ENCODE results near the gene SOX6. TPM values are rescaled to one million over a fixed set of nuclear protein-coding genes. Genes with fewer than 3 reads are reported as not detected.
"Not testable (repeated sequence)": the region's sequence is repeated elsewhere in the genome, so short reads cannot be mapped to it uniquely, and the experiment has no call there.

Gene SOX6
- total RNA-seq, 1 experiment from 2014 or later: 0.21 TPM

GRCh38 chr11:16148301-16148931 is 207.9 kb downstream of the SOX6 start:
- no peak for TF ChIP-seq SIN3A (IDR thresholded peaks at IDR 0.05; ENCODE audit: borderline replicate concordance, insufficient read depth, low read depth, low read length)
- TF ChIP-seq REST (IDR thresholded peaks at IDR 0.05; ENCODE audit: insufficient read depth in 1 of 2, low read depth in 2 of 2, low read length in 1 of 2): no peak
- TF ChIP-seq CTCF (IDR thresholded peaks at IDR 0.05): no peak
- no peak for TF ChIP-seq TCF7L2 (IDR thresholded peaks at IDR 0.05; ENCODE audit: low read depth, low read length)
- no peak for TF ChIP-seq POLR2AphosphoS5 (IDR thresholded peaks at IDR 0.05; ENCODE audit: low read depth, low read length)
- POLR2A ChIA-PET: no interaction called here
- in situ Hi-C loops (cut with HindIII; ENCODE audit: low pct_unique_long_range_greater_than_20kb, low sequenced_read_pairs): no loop called here
- Histone ChIP-seq H3K36me3 (ENCODE audit: control insufficient read depth, insufficient read depth, low read length) (no peaks in the 10 kb centered on the region), H3K27me3 (ENCODE audit: control insufficient read depth, insufficient read depth, low read length) (no peaks in the 10 kb centered on the region), H3K9me3 (ENCODE audit: control insufficient read depth, insufficient read depth, low read depth, low read length) (no peaks in the 10 kb centered on the region), H3K4me3 (ENCODE audit: low read depth in 2 of 2, low read length in 2 of 2) (no peak overlapping the region), H3K27ac (ENCODE audit: low read length) (no peak overlapping the region), H3K4me1 (ENCODE audit: control insufficient read depth, insufficient read depth, low read length) (no peaks in the 10 kb centered on the region)
- CTCF ChIA-PET: no interaction called here
- intact Hi-C loops (cut with micrococcal nuclease; ENCODE audit: unreplicated experiment): no loop called here
- DNase-seq (ENCODE audit: low read depth, low spot score) (no peak), ATAC-seq (no peak)
- no TSS peak for BruUV-seq (replicated peaks)

GRCh38 chr11:16146980-16147379 is 209.4 kb downstream of the SOX6 start:
- H3K4me3 ChIP-seq (ENCODE audit: low read depth in 2 of 2, low read length in 2 of 2); H3K4me1 ChIP-seq (ENCODE audit: control insufficient read depth, insufficient read depth, low read length); intact Hi-C loops (cut with micrococcal nuclease; ENCODE audit: unreplicated experiment); H3K9me3 ChIP-seq (ENCODE audit: control insufficient read depth, insufficient read depth, low read depth, low read length); H3K36me3 ChIP-seq (ENCODE audit: control insufficient read depth, insufficient read depth, low read length); H3K27me3 ChIP-seq (ENCODE audit: control insufficient read depth, insufficient read depth, low read length); in situ Hi-C loops (cut with HindIII; ENCODE audit: low pct_unique_long_range_greater_than_20kb, low sequenced_read_pairs); DNase-seq (ENCODE audit: low read depth, low spot score); POLR2A ChIA-PET; CTCF ChIA-PET; BruUV-seq (replicated peaks); ATAC-seq; H3K27ac ChIP-seq (ENCODE audit: low read length): not testable (repeated sequence)

- DNase-seq (ENCODE audit: low read depth, low spot score); H3K27me3 ChIP-seq (ENCODE audit: control insufficient read depth, insufficient read depth, low read length); H3K27ac ChIP-seq (ENCODE audit: low read length); POLR2A ChIA-PET; H3K36me3 ChIP-seq (ENCODE audit: control insufficient read depth, insufficient read depth, low read length); H3K4me3 ChIP-seq (ENCODE audit: low read depth in 2 of 2, low read length in 2 of 2); CTCF ChIA-PET; H3K4me1 ChIP-seq (ENCODE audit: control insufficient read depth, insufficient read depth, low read length); BruUV-seq (replicated peaks); H3K9me3 ChIP-seq (ENCODE audit: control insufficient read depth, insufficient read depth, low read depth, low read length); in situ Hi-C loops (cut with HindIII; ENCODE audit: low pct_unique_long_range_greater_than_20kb, low sequenced_read_pairs); ATAC-seq; intact Hi-C loops (cut with micrococcal nuclease; ENCODE audit: unreplicated experiment): not testable (repeated sequence)
These were observed 214.7 kb downstream of the SOX6 start for GRCh38 chr11:16141614-16142013.

GRCh38 chr11:16141162-16141561 is 215.2 kb downstream of the SOX6 start:
- intact Hi-C loops (cut with micrococcal nuclease; ENCODE audit: unreplicated experiment): not testable (repeated sequence)
- CTCF ChIA-PET: interaction anchor here (0.6 kb wide), 1 partner anchor 77 kb away, joined by 3 read pairs; no protein-coding TSS in a partner anchor

More at GRCh38 chr11:16141162-16141561, 215.2 kb downstream of the SOX6 start:
- H3K9me3 ChIP-seq (ENCODE audit: control insufficient read depth, insufficient read depth, low read depth, low read length); in situ Hi-C loops (cut with HindIII; ENCODE audit: low pct_unique_long_range_greater_than_20kb, low sequenced_read_pairs); H3K4me1 ChIP-seq (ENCODE audit: control insufficient read depth, insufficient read depth, low read length); BruUV-seq (replicated peaks); H3K4me3 ChIP-seq (ENCODE audit: low read depth in 2 of 2, low read length in 2 of 2); H3K36me3 ChIP-seq (ENCODE audit: control insufficient read depth, insufficient read depth, low read length); H3K27ac ChIP-seq (ENCODE audit: low read length); ATAC-seq; H3K27me3 ChIP-seq (ENCODE audit: control insufficient read depth, insufficient read depth, low read length); DNase-seq (ENCODE audit: low read depth, low spot score); POLR2A ChIA-PET: not testable (repeated sequence)
